IMR-90 (cell line): ENCODE results near the gene RNF114. TPM values are rescaled to one million over a fixed set of nuclear protein-coding genes. Genes with fewer than 3 reads are reported as not detected.

Source experiments
- ATAC-seq: fragments of 200-7000 bp; cut with Tn5 transposase; 2 replicates; pipeline ENCODE4 v1.9.1; 2020; ENCODE audit warnings: low read depth, mild to moderate bottlenecking, moderate library complexity
- BruUV-seq: library from RNA; stranded (reverse); fragments of 400-500 nt; replicated peaks from 2 replicates; lab custom pipeline; 2021; lab: Mats Ljungman, UMichigan
- CTCF ChIA-PET: fragments of 300-600 bp; formaldehyde crosslinking; extraction: SDS; loops from one replicate; lab custom pipeline; 2021; ENCODE audit warnings: antibody characterized with exemption; lab: Yijun Ruan, JAX
- POLR2A ChIA-PET: fragments of 300-600 bp; sonication (Branson Sonifier 250); formaldehyde crosslinking; loops from one replicate; lab custom pipeline; 2022; ENCODE audit warnings: antibody characterized with exemption; ENCODE audit not compliant: unreplicated experiment; lab: Charles Lee
- DNase-seq: peaks from one replicate; pipeline ENCODE4 v3.0.0; 2013
- H2AFZ ChIP-seq: replicated peaks from 2 replicates; pipeline ENCODE3; 2013; ENCODE audit warnings: low read length, mild to moderate bottlenecking; ENCODE audit not compliant: poor library complexity
- H2AK5ac ChIP-seq: 2 replicates; pipeline ENCODE4 v1.6.1; 2013; ENCODE audit warnings: low read depth, low read length, inconsistent platforms
- H2AK9ac ChIP-seq: replicated peaks from 2 replicates; pipeline ENCODE3; 2013; ENCODE audit warnings: mild to moderate bottlenecking, low read depth, low read length, moderate library complexity; ENCODE audit not compliant: poor library complexity
- H2BK120ac ChIP-seq: 2 replicates; pipeline ENCODE4 v1.6.1; 2013; ENCODE audit warnings: low read depth, low read length, inconsistent platforms
- H2BK15ac ChIP-seq: 3 replicates; pipeline ENCODE4 v1.6.1; 2013; ENCODE audit warnings: low read depth, low read length, inconsistent platforms
- H2BK20ac ChIP-seq: 2 replicates; pipeline ENCODE4 v1.6.1; 2013; ENCODE audit warnings: low read depth, mild to moderate bottlenecking, inconsistent platforms, low read length, moderate library complexity
- H2BK5ac ChIP-seq: 2 replicates; pipeline ENCODE4 v1.6.1; 2013; ENCODE audit warnings: mild to moderate bottlenecking, low read depth, low read length, inconsistent platforms; ENCODE audit not compliant: poor library complexity, severe bottlenecking
- H3K14ac ChIP-seq: replicated peaks from 2 replicates; pipeline ENCODE4 v1.6.1; 2013; ENCODE audit warnings: low read depth, low read length, inconsistent platforms
- H3K18ac ChIP-seq: 2 replicates; pipeline ENCODE4 v1.6.1; 2013; ENCODE audit warnings: low read depth, low read length, control low read depth
- H3K23ac ChIP-seq: 2 replicates; pipeline ENCODE4 v1.6.1; 2013; ENCODE audit warnings: low read depth, low read length, inconsistent platforms
- H3K27ac ChIP-seq: 2 replicates; pipeline ENCODE4 v1.5.1; 2013; ENCODE audit warnings: mild to moderate bottlenecking, control low read depth, low read length; ENCODE audit not compliant: insufficient read depth
- H3K27me3 ChIP-seq: 2 replicates; pipeline ENCODE4 v1.6.1; 2013; ENCODE audit warnings: low read length; ENCODE audit not compliant: control insufficient read depth, insufficient read depth
- H3K36me3 ChIP-seq: 2 replicates; pipeline ENCODE4 v1.6.1; 2013; ENCODE audit warnings: low read length, mixed read lengths; ENCODE audit not compliant: control insufficient read depth, insufficient read depth
- H3K4ac ChIP-seq: 2 replicates; pipeline ENCODE4 v1.6.1; 2013; ENCODE audit warnings: low read depth, low read length, inconsistent platforms
- H3K4me1 ChIP-seq: 2 replicates; pipeline ENCODE4 v1.6.1; 2013; ENCODE audit warnings: low read length, mixed read lengths; ENCODE audit not compliant: control insufficient read depth, insufficient read depth
- H3K4me2 ChIP-seq: 2 replicates; pipeline ENCODE4 v1.6.1; 2013; ENCODE audit warnings: low read depth, mild to moderate bottlenecking, control low read depth, low read length, moderate library complexity
- H3K4me3 ChIP-seq: 2 replicates; pipeline ENCODE4 v1.5.1; 2013; ENCODE audit warnings: low read depth, mild to moderate bottlenecking, control low read depth, low read length, moderate library complexity; ENCODE audit not compliant: insufficient read depth
- H3K56ac ChIP-seq: 2 replicates; pipeline ENCODE4 v1.6.1; 2013; ENCODE audit warnings: low read length, inconsistent platforms; ENCODE audit not compliant: insufficient read depth; ENCODE audit errors: extremely low read depth
- H3K79me1 ChIP-seq, 2 experiments: 2 replicates each; pipeline ENCODE4 v1.6.1; 2013; ENCODE audit warnings: low read length in 2 of 2, inconsistent platforms in 1 of 2, low read depth in 1 of 2
- H3K9ac ChIP-seq: 2 replicates; pipeline ENCODE4 v1.6.1; 2013; ENCODE audit warnings: low read depth, low read length, control low read depth
- H3K9me1 ChIP-seq: 2 replicates; pipeline ENCODE4 v1.6.1; 2013; ENCODE audit warnings: low read length, inconsistent platforms; ENCODE audit not compliant: insufficient read depth
- H3K9me3 ChIP-seq: 2 replicates; pipeline ENCODE4 v1.6.1; 2013; ENCODE audit warnings: low read length; ENCODE audit not compliant: control insufficient read depth, insufficient read depth
- H4K20me1 ChIP-seq: 2 replicates; pipeline ENCODE4 v1.6.1; 2013; ENCODE audit warnings: low read length, inconsistent platforms; ENCODE audit not compliant: insufficient read depth
- H4K5ac ChIP-seq: 2 replicates; pipeline ENCODE4 v1.6.1; 2013; ENCODE audit warnings: mild to moderate bottlenecking, low read depth, low read length, control low read depth
- H4K8ac ChIP-seq, 2 experiments: 2 replicates each; pipeline ENCODE4 v1.6.1; 2013; ENCODE audit warnings: low read depth in 2 of 2, low read length in 2 of 2, control low read depth in 1 of 2, inconsistent platforms in 1 of 2
- H4K91ac ChIP-seq: 2 replicates; pipeline ENCODE4 v1.6.1; 2013; ENCODE audit warnings: low read depth, low read length, inconsistent platforms; ENCODE audit not compliant: insufficient read depth
- BHLHE40 ChIP-seq: fragments of 150-350 bp; IDR thresholded peaks from 2 replicates; pipeline ENCODE4 v1.6.1; 2016; ENCODE audit warnings: mild to moderate bottlenecking, low read depth, low read length
- CEBPB ChIP-seq: IDR thresholded peaks from 2 replicates; pipeline ENCODE4 v1.6.1; 2012; ENCODE audit warnings: low read depth, low read length, improper control_type of control experiment
- CHD1 ChIP-seq: IDR thresholded peaks from 2 replicates; pipeline ENCODE4 v1.6.1; 2012; ENCODE audit warnings: low read depth, low read length, improper control_type of control experiment
- CTCF ChIP-seq: conservative IDR thresholded peaks from 2 replicates; pipeline ENCODE4 v1.5.1; 2012; ENCODE audit warnings: mild to moderate bottlenecking, low read depth, low read length, improper control_type of control experiment
- FOS ChIP-seq: fragments of 150-350 bp; IDR thresholded peaks from 2 replicates; pipeline ENCODE4 v1.6.1; 2016; ENCODE audit warnings: low read depth, low read length
- SMC3 ChIP-seq: fragments of 150-350 bp; IDR thresholded peaks from 2 replicates; pipeline ENCODE4 v1.6.1; 2016; ENCODE audit warnings: low read depth, mild to moderate bottlenecking, antibody characterized with exemption, low read length, moderate library complexity
- WGBS, 2 experiments: methylation state at CpG; one replicate each; pipeline versions ENCODE4 v1.1.5 to v1.1.7; 2013; ENCODE audit warnings: missing lambda C conversion rate in 2 of 2; ENCODE audit not compliant: insufficient read length in 1 of 2; ENCODE audit errors: extremely low coverage in 2 of 2; 5-methylcytosine and 5-hydroxymethylcytosine counted together
- dilution Hi-C: fragments of 300-500 bp; cut with HindIII; formaldehyde crosslinking; loops from one replicate; pipeline ENCODE4 v1.14.3; 2018; ENCODE audit warnings: low sequenced_read_pairs; ENCODE audit not compliant: unreplicated experiment
- in situ Hi-C: fragments of 300-500 bp; cut with MboI; formaldehyde crosslinking; loops from 3 replicates; pipeline ENCODE4 v1.14.3; 2019; ENCODE audit warnings: low sequenced_read_pairs, inconsistent platforms, mixed read lengths
- intact Hi-C: fragments of 100-400 bp; cut with micrococcal nuclease; formaldehyde crosslinking; loops from 2 replicates; pipeline ENCODE4 v1.10.0; 2022
- polyA plus RNA-seq, 3 experiments: library from polyadenylated mRNA; depleted of rRNA; stranded (reverse); fragments of >200 nt; gene quantifications; 2 replicates each; pipeline ENCODE4 v1.2.3, GENCODE V29; 2012; ENCODE audit warnings: low replicate concordance in 1 of 3
- total RNA-seq: library from RNA; depleted of rRNA; stranded (reverse); fragments of >200 nt; gene quantifications from 2 replicates; pipeline ENCODE4 v1.2.3, GENCODE V29; 2012
- TF ChIP-seq, protein P1 (sequence below): fragments of 150-350 bp; IDR thresholded peaks from 2 replicates; pipeline ENCODE4 v1.6.1; 2017; ENCODE audit warnings: mild to moderate bottlenecking, antibody characterized with exemption, low read length, low read depth

RNF114 gene
- total and polyA plus RNA-seq, 2 of the 4 experiments (the other 2 are of a cell fraction): 44.6 to 62.3 TPM

DNA sequence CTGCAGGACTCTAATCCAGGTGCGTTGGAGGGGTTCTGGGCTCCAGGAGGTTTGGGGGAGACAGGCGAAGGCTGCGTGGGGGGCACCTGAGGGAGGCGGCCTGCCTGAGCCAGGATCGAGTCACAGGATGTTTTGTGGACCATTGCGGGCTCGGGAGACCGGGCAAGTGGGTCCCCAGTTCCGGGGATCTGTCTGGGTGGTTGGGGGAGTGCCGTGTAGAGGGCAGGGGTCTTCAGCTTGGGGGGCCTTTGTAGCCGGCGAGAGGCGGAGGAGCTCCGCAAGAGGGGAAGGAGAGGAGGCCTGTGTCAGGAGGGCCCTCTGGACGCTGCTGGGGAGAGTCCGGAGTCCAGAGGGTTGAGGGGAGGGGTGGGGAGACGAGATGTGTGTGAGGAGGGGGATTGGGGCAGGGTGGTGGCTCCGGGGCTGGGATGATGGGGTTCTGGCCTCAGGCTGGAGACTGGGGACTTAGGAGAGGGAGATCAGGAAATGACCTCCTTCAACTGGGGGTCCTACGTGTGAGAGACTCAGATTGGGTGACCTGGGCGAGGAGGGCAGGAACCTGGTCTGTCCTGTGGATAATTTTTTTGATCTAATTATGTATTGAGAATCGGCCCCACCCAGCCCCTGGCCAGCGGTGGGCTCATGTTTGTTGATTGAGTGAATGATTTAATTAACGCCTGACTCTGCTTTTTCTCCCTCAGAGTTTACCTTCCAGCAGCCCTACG lies 47.1 kb downstream of the RNF114 start:
- H3K9me1 ChIP-seq: peaks cover 10% of the 10 kb centered on the region
- peak overlapping the region; percentile 92 for H3K4me3 ChIP-seq
- H3K23ac ChIP-seq: peak overlapping the region; percentile 89
- no peak overlapping the region for H2BK20ac ChIP-seq
- CTCF ChIA-PET: interaction anchor here (2.2 kb wide), 1 partner anchor 88 kb away, joined by 17 read pairs; no protein-coding TSS in a partner anchor
- DNase-seq: no peak
- no peaks in the 10 kb centered on the region for H3K27me3 ChIP-seq
- dilution Hi-C loops: no loop called here
- H4K8ac ChIP-seq: peak overlapping the region; percentile 41 to 71; a peak in 2 of 4 replicates
- H4K5ac ChIP-seq: peak overlapping the region; percentile 10; the same call in 1 of the 2 replicates
- H3K9ac ChIP-seq: peak overlapping the region; percentile 93
- peaks cover 8 to 55% of the 10 kb centered on the region in 2 experiments; a peak in 3 of 4 replicates for H3K79me1 ChIP-seq
- peak overlapping the region; percentile 89 for H2AK9ac ChIP-seq
- peak overlapping the region; percentile 83 for H2BK5ac ChIP-seq
- peak overlapping the region; percentile 98 for H3K4me2 ChIP-seq
- no peaks in the 10 kb centered on the region for H3K9me3 ChIP-seq
- peaks cover 30% of the 10 kb centered on the region for H3K4me1 ChIP-seq
- BruUV-seq: no TSS peak
- H3K4ac ChIP-seq: peak overlapping the region; percentile 93
- H3K14ac ChIP-seq: peak overlapping the region; percentile 96
- ATAC-seq: peak; percentile 2
- peak overlapping the region; percentile 94 for H4K91ac ChIP-seq
- peak overlapping the region; percentile 76 for H2BK120ac ChIP-seq
- H2AK5ac ChIP-seq: peak overlapping the region; percentile 98
- in situ Hi-C loops: loop anchor here (5.0 kb wide), 2 partner anchors 89 to 194 kb away; no protein-coding TSS in a partner anchor
- H2BK15ac ChIP-seq: no peak overlapping the region
- peaks cover 11% of the 10 kb centered on the region for H3K36me3 ChIP-seq
- 2% methylated on average over 11 of the region's 24 CpGs; no CpG with 5 or more reads in 1 of the 2 experiments for WGBS, 2 experiments
- H2AFZ ChIP-seq: peak overlapping the region; percentile 90
- H3K27ac ChIP-seq: peak overlapping the region; percentile 80
- peak overlapping the region; percentile 45; the same call in 1 of the 2 replicates for H3K18ac ChIP-seq
- peaks cover 7% of the 10 kb centered on the region for H4K20me1 ChIP-seq
- TF ChIP-seq SMC3 (no peak), BHLHE40 (no peak), CHD1 (no peak), CTCF (no peak), CEBPB (no peak), FOS (no peak)
- TF ChIP-seq, protein P1, sequence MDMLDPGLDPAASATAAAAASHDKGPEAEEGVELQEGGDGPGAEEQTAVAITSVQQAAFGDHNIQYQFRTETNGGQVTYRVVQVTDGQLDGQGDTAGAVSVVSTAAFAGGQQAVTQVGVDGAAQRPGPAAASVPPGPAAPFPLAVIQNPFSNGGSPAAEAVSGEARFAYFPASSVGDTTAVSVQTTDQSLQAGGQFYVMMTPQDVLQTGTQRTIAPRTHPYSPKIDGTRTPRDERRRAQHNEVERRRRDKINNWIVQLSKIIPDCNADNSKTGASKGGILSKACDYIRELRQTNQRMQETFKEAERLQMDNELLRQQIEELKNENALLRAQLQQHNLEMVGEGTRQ: no peak; the same call in 1 of the 2 replicates
- H3K56ac ChIP-seq: peak overlapping the region; percentile 70
- POLR2A ChIA-PET: interaction anchor here (0.6 to 0.7 kb wide), 4 partner anchors 87 to 875 kb away, joined by 3 to 10 read pairs (median 3); no protein-coding TSS in a partner anchor
- intact Hi-C loops: loop anchor here (2.0 kb wide), 1 partner anchor 186 kb away; no protein-coding TSS in a partner anchor
